Spleen (tissue), 11 donors: ENCODE measurements around the gene MRPL49. TPM values are rescaled to one million over a fixed set of nuclear protein-coding genes. Genes with fewer than 3 reads are reported as not detected.

Experiments used
- DNase-seq: peaks from one replicate; pipeline ENCODE4 v3.0.0-alpha.2; 2020
- H3K27ac ChIP-seq, 8 donors: fragments of 200-600 bp; sonication (generic) in 7 of 8; 1 replicate in 4 of 8; 2 replicates in 4 of 8; pipeline versions ENCODE4 v1.5.0 to v1.8.0; 2016 to 2021; ENCODE audit warnings: inconsistent platforms in 4 of 8, mild to moderate bottlenecking in 4 of 8, moderate library complexity in 1 of 8
- H3K27me3 ChIP-seq, 7 donors: fragments of 200-600 bp; sonication (generic) in 6 of 7; replicated peaks in 1 of 7; 1 replicate in 4 of 7; 2 replicates in 3 of 7; pipeline versions ENCODE4 v1.5.0 to v1.8.0; 2016 to 2021; ENCODE audit warnings: inconsistent platforms in 3 of 7, mild to moderate bottlenecking in 1 of 7
- H3K36me3 ChIP-seq, 6 donors: fragments of 200-600 bp; sonication (generic) in 5 of 6; 1 replicate in 4 of 6; 2 replicates in 2 of 6; pipeline versions ENCODE4 v1.5.0 to v1.8.0; 2016 to 2021; ENCODE audit warnings: inconsistent platforms in 2 of 6
- H3K4me1 ChIP-seq, 6 donors: fragments of 200-600 bp; sonication (generic) in 5 of 6; 1 replicate in 3 of 6; 2 replicates in 3 of 6; pipeline versions ENCODE4 v1.5.0 to v1.8.0; 2016 to 2021; ENCODE audit warnings: inconsistent platforms in 3 of 6
- H3K4me3 ChIP-seq, 8 donors: fragments of 200-600 bp; sonication (generic) in 7 of 8; 1 replicate in 4 of 8; 2 replicates in 4 of 8; pipeline versions ENCODE4 v1.5.0 to v1.8.0; 2016 to 2021; ENCODE audit warnings: inconsistent platforms in 4 of 8, mild to moderate bottlenecking in 4 of 8, moderate library complexity in 2 of 8
- H3K9me3 ChIP-seq, 8 donors: fragments of 200-600 bp; sonication (generic) in 7 of 8; 1 replicate in 4 of 8; 2 replicates in 4 of 8; pipeline versions ENCODE4 v1.5.0 to v1.8.0; 2016 to 2021; ENCODE audit warnings: inconsistent platforms in 4 of 8
- POLR2A ChIP-seq, 3 donors: fragments of 450-650 bp; IDR thresholded peaks; one replicate each; pipeline ENCODE4 v1.5.1; 2017; ENCODE audit warnings: antibody characterized with exemption in 3 of 3, mild to moderate bottlenecking in 1 of 3
- POLR2AphosphoS5 ChIP-seq, 3 donors: sonication (generic); formaldehyde crosslinking; IDR thresholded peaks; one replicate each; pipeline ENCODE4 v1.5.1; 2017; ENCODE audit warnings: antibody characterized with exemption in 3 of 3
- WGBS, 5 donors: extraction: QIAGEN DNeasy Blood & Tissue Kit in 3 of 5; methylation state at CpG; one replicate each; pipeline versions ENCODE4 v1.1.5 to v1.1.7; 2013 to 2018; 5-methylcytosine and 5-hydroxymethylcytosine counted together
- intact Hi-C: fragments of 100-400 bp; cut with DNase I; formaldehyde crosslinking; loops from one replicate; pipeline ENCODE4 v1.15.0; 2023; ENCODE audit warnings: low total_unique reads
- polyA plus RNA-seq, 3 donors: library from polyadenylated mRNA; stranded (reverse); fragments of 200-250 nt; gene quantifications; one replicate each; pipeline ENCODE4 v1.2.1, GENCODE V29; 2013
- total RNA-seq, 7 donors: library from RNA; depleted of rRNA in 3 of 7; stranded (reverse); fragments of >200 nt in 3 of 7; fragmentation: NEBNext Ultra II Directional in 4 of 7; extraction: Animal tissue kit (Norgen Biotek cat#: 25700) in 4 of 7; gene quantifications; one replicate each; pipeline versions ENCODE4 v1.1.0 to v1.2.1, GENCODE V29; 2016 to 2021
- TF ChIP-seq, protein P1 (sequence below), 11 experiments: fragments of 200-600 bp in 7 of 11; fragments of 450-650 bp in 4 of 11; sonication (generic) in 4 of 11; IDR thresholded peaks in 8 of 11; conservative IDR thresholded peaks in 3 of 11; 1 replicate in 7 of 11; 2 replicates in 4 of 11; pipeline versions ENCODE4 v1.4.0 to v1.8.0; 2016 to 2021; ENCODE audit warnings: antibody characterized with exemption in 11 of 11, inconsistent platforms in 4 of 11, mild to moderate bottlenecking in 1 of 11
- donor health status: healthy with polysubstance abuse.
- donor health status: DM: no; HTN: no; CAD: no; lungs with moderate emphysema.
- donor health status: DM: no; HTN: no; CAD: no.
- donor health status: Bipolar disorder and iron deficiency.
- donor health status: healthy.
- donor health status: DM: no; HTN: no; CAD: no.
- donor health status: DM: yes; HTN: yes; CAD: no.

Gene MRPL49
- total and polyA plus RNA-seq, 10 donors: 20.0 to 51.2 (median 40.1) TPM

DNA sequence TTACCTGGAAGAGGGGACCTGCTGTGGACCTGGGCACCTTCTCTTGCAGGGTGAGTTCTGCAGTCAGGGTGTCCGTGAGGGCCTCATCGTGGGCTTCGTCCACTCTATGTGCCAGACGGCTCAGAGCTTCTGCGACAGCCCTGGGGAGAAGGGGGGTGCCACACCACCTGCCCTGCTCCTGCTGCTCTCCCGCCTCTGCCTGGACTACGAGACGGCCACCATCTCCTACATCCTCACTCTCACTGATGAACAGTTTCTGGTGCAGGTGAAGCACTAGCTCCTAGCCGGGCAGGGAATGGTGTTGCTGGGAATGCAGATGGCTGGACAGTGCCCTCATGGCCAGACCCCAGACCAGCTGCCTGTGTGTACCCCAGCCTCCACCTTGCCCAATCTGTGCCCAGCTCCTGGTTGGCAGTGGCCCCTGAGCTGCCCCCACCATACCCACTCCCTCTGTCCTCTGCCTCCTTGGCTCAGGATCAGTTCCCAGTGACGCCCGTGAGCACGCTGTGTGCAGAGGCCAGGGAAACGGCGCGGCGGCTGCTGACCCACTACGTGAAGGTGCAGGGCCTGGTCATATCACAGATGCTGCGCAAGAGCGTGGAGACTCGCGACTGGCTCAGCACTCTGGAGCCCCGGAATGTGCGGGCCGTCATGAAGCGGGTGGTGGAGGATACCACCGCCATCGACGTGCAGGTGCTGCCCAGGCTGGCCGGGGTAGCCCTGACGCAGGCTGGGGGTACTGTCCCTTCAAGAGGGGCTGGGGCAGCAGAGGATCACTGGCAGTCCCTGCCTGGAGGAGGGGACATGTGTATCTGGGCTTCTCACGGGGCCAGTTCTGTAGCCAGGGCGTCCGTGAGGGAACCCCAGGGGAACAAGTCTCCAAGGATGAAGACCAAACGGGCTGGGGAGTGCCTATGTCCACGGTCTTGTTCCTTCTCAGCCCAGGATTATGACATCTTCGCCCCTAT lies 12.6 kb upstream of the MRPL49 start:
- Histone ChIP-seq H3K27ac (peak overlapping the region in 2 of 8 donors; percentile 82 to 84), H3K27me3 (no peaks in the 10 kb centered on the region), H3K4me1 (peaks cover 28 to 49% (median 39%) of the 10 kb centered on the region in 6 donors), H3K9me3 (no peaks in the 10 kb centered on the region), H3K36me3 (peaks cover 0 to 53% (median 36%) of the 10 kb centered on the region in 6 donors), H3K4me3 (no peak overlapping the region)
- 90 to 95% (median 90%) methylated on average over 21 to 36 of the region's 36 CpGs for WGBS, 5 donors
- no peak for TF ChIP-seq POLR2A (IDR thresholded peaks at IDR 0.05)
- peak in 1 of 3 donors; percentile 45 for TF ChIP-seq POLR2AphosphoS5 (IDR thresholded peaks at IDR 0.05)
- intact Hi-C loops: no loop called here
- peak; percentile 81 for DNase-seq

- TF ChIP-seq, protein P1, sequence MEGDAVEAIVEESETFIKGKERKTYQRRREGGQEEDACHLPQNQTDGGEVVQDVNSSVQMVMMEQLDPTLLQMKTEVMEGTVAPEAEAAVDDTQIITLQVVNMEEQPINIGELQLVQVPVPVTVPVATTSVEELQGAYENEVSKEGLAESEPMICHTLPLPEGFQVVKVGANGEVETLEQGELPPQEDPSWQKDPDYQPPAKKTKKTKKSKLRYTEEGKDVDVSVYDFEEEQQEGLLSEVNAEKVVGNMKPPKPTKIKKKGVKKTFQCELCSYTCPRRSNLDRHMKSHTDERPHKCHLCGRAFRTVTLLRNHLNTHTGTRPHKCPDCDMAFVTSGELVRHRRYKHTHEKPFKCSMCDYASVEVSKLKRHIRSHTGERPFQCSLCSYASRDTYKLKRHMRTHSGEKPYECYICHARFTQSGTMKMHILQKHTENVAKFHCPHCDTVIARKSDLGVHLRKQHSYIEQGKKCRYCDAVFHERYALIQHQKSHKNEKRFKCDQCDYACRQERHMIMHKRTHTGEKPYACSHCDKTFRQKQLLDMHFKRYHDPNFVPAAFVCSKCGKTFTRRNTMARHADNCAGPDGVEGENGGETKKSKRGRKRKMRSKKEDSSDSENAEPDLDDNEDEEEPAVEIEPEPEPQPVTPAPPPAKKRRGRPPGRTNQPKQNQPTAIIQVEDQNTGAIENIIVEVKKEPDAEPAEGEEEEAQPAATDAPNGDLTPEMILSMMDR (IDR thresholded peaks at IDR 0.05 in 8 of 11, conservative IDR thresholded peaks at IDR 0.05 in 3 of 11): peak; percentile 97 to 100 (median 99)
- TF ChIP-seq POLR2A (IDR thresholded peaks at IDR 0.05): no peak
- peak; percentile 46 to 61 (median 49) for TF ChIP-seq POLR2AphosphoS5 (IDR thresholded peaks at IDR 0.05)
- H3K4me3 ChIP-seq: no peak overlapping the region
- WGBS, 5 donors: 14 to 20% (median 15%) methylated on average over 12 to 18 of the region's 18 CpGs
Measured at GRCh38 chr11:65110354-65110861, 11.7 kb upstream of the MRPL49 start.

GRCh38 chr11:65111159-65111743 lies 10.9 kb upstream of the MRPL49 start:
- Histone ChIP-seq H3K27ac (peak overlapping the region in 7 of 8 donors; percentile 35 to 84 (median 77)), H3K36me3 (peaks cover 0 to 51% (median 35%) of the 10 kb centered on the region in 6 donors), H3K4me3 (peak overlapping the region in 7 of 8 donors; percentile 54 to 77 (median 57)), H3K4me1 (peaks cover 36 to 62% (median 49%) of the 10 kb centered on the region in 6 donors), H3K27me3 (no peaks in the 10 kb centered on the region), H3K9me3 (no peaks in the 10 kb centered on the region)
- intact Hi-C loops: no loop called here
- 64 to 69% (median 66%) methylated on average over 27 to 31 of the region's 31 CpGs for WGBS, 5 donors
- TF ChIP-seq, protein P1 (IDR thresholded peaks at IDR 0.05 in 8 of 11, conservative IDR thresholded peaks at IDR 0.05 in 3 of 11): no peak
- TF ChIP-seq POLR2A (IDR thresholded peaks at IDR 0.05): no peak
- TF ChIP-seq POLR2AphosphoS5 (IDR thresholded peaks at IDR 0.05): no peak
- no peak for DNase-seq

More at GRCh38 chr11:65110354-65110861, 11.7 kb upstream of the MRPL49 start:
- Histone ChIP-seq H3K36me3 (peaks cover 0 to 51% (median 31%) of the 10 kb centered on the region in 6 donors), H3K4me1 (peaks cover 28 to 53% (median 42%) of the 10 kb centered on the region in 6 donors), H3K27me3 (no peaks in the 10 kb centered on the region), H3K27ac (peak overlapping the region; percentile 32 to 84 (median 58)), H3K9me3 (no peaks in the 10 kb centered on the region)
- peak; percentile 95 for DNase-seq
- intact Hi-C loops: no loop called here

GRCh38 chr11:65111744-65112545 lies 10.2 kb upstream of the MRPL49 start, which contains the start of gene TM7SF2:
Gene TM7SF2, plus strand, starts transcription at chr11:65111872. Its CDS starts 144 bp downstream, at chr11:65112016.
- peak within 1 kb of the TSS; percentile 54 to 77 (median 57) for H3K4me3 ChIP-seq
- H3K4me1 ChIP-seq: peaks cover 40 to 69% (median 56%) of the 10 kb centered on the region in 6 donors
- intact Hi-C loops: no loop called here
- TF ChIP-seq, protein P1 (IDR thresholded peaks at IDR 0.05 in 8 of 11, conservative IDR thresholded peaks at IDR 0.05 in 3 of 11): peak in 1 of 11 experiments; percentile 29
- TF ChIP-seq POLR2A (IDR thresholded peaks at IDR 0.05) (peak in 1 of 3 donors; percentile 72), POLR2AphosphoS5 (IDR thresholded peaks at IDR 0.05) (peak; percentile 89 to 96 (median 94))
- no peaks in the 10 kb centered on the region for H3K9me3 ChIP-seq
- H3K27ac ChIP-seq: peak within 1 kb of the TSS; percentile 35 to 84 (median 76)
- DNase-seq: peak; percentile 99
- H3K36me3 ChIP-seq: peaks cover 0 to 50% (median 36%) of the 10 kb centered on the region in 6 donors
- no peaks in the 10 kb centered on the region for H3K27me3 ChIP-seq
- WGBS, 5 donors: 0 to 1% (median 1%) methylated on average over 34 to 64 of the region's 64 CpGs
